Measurements from ENCODE around the gene SOHLH2. TPM values are rescaled to one million over a fixed set of nuclear protein-coding genes. Genes with fewer than 3 reads are reported as not detected.

The SOHLH2 gene
- total RNA-seq, 2 experiments from 2014 or later: not detected

- ChIA-PET CTCF (ENCODE audit: unreplicated experiment) (no interaction called here), POLR2A (no interaction called here)
- DNase-seq (ENCODE audit: low spot score): no peak
- H3K36me3 ChIP-seq (ENCODE audit: insufficient read depth, low read length): no peaks in the 10 kb centered on the region
- no peaks in the 10 kb centered on the region for H4K20me1 ChIP-seq (ENCODE audit: insufficient read depth, low read length)
- no peaks in the 10 kb centered on the region for H3K79me2 ChIP-seq (ENCODE audit: insufficient read depth, low read depth, low read length)
- H3K27ac ChIP-seq (ENCODE audit: low read depth, low read length, poor library complexity, severe bottlenecking): no peak overlapping the region
- BruUV-seq (replicated peaks): no TSS peak
- TF ChIP-seq EZH2phosphoT487 (IDR thresholded peaks at IDR 0.05; ENCODE audit: borderline replicate concordance, low read depth, low read length): no peak
- no peak for TF ChIP-seq CTCF (conservative IDR thresholded peaks at IDR 0.05; ENCODE audit: low read length)
- no peaks in the 10 kb centered on the region for H3K4me1 ChIP-seq (ENCODE audit: insufficient read depth, low read length, poor library complexity, severe bottlenecking)
- H3K4me2 ChIP-seq (ENCODE audit: low read length): no peak overlapping the region
- no peak overlapping the region for H2AFZ ChIP-seq (ENCODE audit: low read length)
- no peaks in the 10 kb centered on the region for H3K9me3 ChIP-seq (ENCODE audit: low read length)
- H3K4me3 ChIP-seq (ENCODE audit: low read depth, low read length, poor library complexity, severe bottlenecking): no peak overlapping the region
- intact Hi-C loops (cut with micrococcal nuclease; ENCODE audit: unreplicated experiment): no loop called here
- H3K9me2 ChIP-seq (ENCODE audit: insufficient read depth, low read length): no peaks in the 10 kb centered on the region
Measured at GRCh38 chr13:36173571-36174322, 40.6 kb downstream of the SOHLH2 start.

DNA sequence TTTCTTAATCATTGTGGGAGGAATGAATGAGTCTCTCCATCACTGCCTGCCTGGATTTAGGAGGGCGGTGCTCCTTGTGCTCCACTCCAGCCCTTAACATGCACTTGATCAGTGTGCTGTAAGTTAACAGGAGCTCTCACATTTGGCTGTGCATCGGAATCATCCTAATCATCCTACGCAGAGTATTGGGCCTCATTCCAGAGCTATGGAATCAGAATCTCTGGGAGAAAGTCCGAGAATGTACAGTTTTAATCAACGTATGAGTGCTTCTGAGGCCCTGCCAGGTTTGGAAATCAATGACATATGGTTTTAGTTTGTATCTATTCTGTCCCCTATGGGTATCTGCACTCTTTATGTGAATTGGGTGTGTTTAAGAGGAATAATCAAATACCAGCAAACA, 48.3 kb downstream of the SOHLH2 start:
- no peaks in the 10 kb centered on the region for H3K79me2 ChIP-seq (ENCODE audit: insufficient read depth, low read depth, low read length)
- intact Hi-C loops (cut with micrococcal nuclease; ENCODE audit: unreplicated experiment): no loop called here
- H3K36me3 ChIP-seq (ENCODE audit: insufficient read depth, low read length): no peaks in the 10 kb centered on the region
- H3K27ac ChIP-seq (ENCODE audit: low read depth, low read length, poor library complexity, severe bottlenecking): no peak overlapping the region
- TF ChIP-seq EZH2phosphoT487 (IDR thresholded peaks at IDR 0.05; ENCODE audit: borderline replicate concordance, low read depth, low read length): no peak
- ChIA-PET CTCF (ENCODE audit: unreplicated experiment) (no interaction called here), POLR2A (interaction anchor here (0.6 kb wide), 1 partner anchor 204 kb away, joined by 4 read pairs; no protein-coding TSS in a partner anchor)
- no peak overlapping the region for H2AFZ ChIP-seq (ENCODE audit: low read length)
- H3K9me2 ChIP-seq (ENCODE audit: insufficient read depth, low read length): no peaks in the 10 kb centered on the region
- H4K20me1 ChIP-seq (ENCODE audit: insufficient read depth, low read length): no peaks in the 10 kb centered on the region
- H3K4me2 ChIP-seq (ENCODE audit: low read length): no peak overlapping the region
- no peak overlapping the region for H3K4me3 ChIP-seq (ENCODE audit: low read depth, low read length, poor library complexity, severe bottlenecking)
- no peaks in the 10 kb centered on the region for H3K4me1 ChIP-seq (ENCODE audit: insufficient read depth, low read length, poor library complexity, severe bottlenecking)
- no TSS peak for BruUV-seq (replicated peaks)
- no peaks in the 10 kb centered on the region for H3K9me3 ChIP-seq (ENCODE audit: low read length)
- no peak for DNase-seq (ENCODE audit: low spot score)

- Histone ChIP-seq H3K9me2 (ENCODE audit: insufficient read depth, low read length) (no peaks in the 10 kb centered on the region), H3K9me3 (ENCODE audit: low read length) (no peaks in the 10 kb centered on the region), H2AFZ (ENCODE audit: low read length) (no peak overlapping the region), H3K36me3 (ENCODE audit: insufficient read depth, low read length) (no peaks in the 10 kb centered on the region), H4K20me1 (ENCODE audit: insufficient read depth, low read length) (no peaks in the 10 kb centered on the region), H3K4me1 (ENCODE audit: insufficient read depth, low read length, poor library complexity, severe bottlenecking) (no peaks in the 10 kb centered on the region), H3K79me2 (ENCODE audit: insufficient read depth, low read depth, low read length) (no peaks in the 10 kb centered on the region), H3K27ac (ENCODE audit: low read depth, low read length, poor library complexity, severe bottlenecking) (no peak overlapping the region), H3K4me3 (ENCODE audit: low read depth, low read length, poor library complexity, severe bottlenecking) (no peak overlapping the region), H3K4me2 (ENCODE audit: low read length) (no peak overlapping the region)
- intact Hi-C loops (cut with micrococcal nuclease; ENCODE audit: unreplicated experiment): loop anchor here (1.0 kb wide), 1 partner anchor 11 kb away; no protein-coding TSS in a partner anchor
- TF ChIP-seq CTCF (conservative IDR thresholded peaks at IDR 0.05; ENCODE audit: low read length) (no peak), EZH2phosphoT487 (IDR thresholded peaks at IDR 0.05; ENCODE audit: borderline replicate concordance, low read depth, low read length) (no peak)
- ChIA-PET CTCF (ENCODE audit: unreplicated experiment) (no interaction called here), POLR2A (no interaction called here)
- no peak for DNase-seq (ENCODE audit: low spot score)
- no TSS peak for BruUV-seq (replicated peaks)
Measured at GRCh38 chr13:36163809-36164308, 50.5 kb downstream of the SOHLH2 start.
